IPS DF 6.9 (cell line): ENCODE data around the gene KCNRG.

Experiments used
- DNase-seq: peaks from one replicate; pipeline ENCODE4 v3.0.0-alpha.2; 2013; ENCODE audit warnings: low read depth, low spot score
- H3K27ac ChIP-seq: one replicate; pipeline ENCODE4 v1.5.1; 2013; ENCODE audit warnings: low read length, control low read depth
- H3K27me3 ChIP-seq: 2 replicates; pipeline ENCODE4 v1.6.1; 2013; ENCODE audit warnings: mild to moderate bottlenecking, low read length; ENCODE audit not compliant: control insufficient read depth, insufficient read depth
- H3K36me3 ChIP-seq: 2 replicates; pipeline ENCODE4 v1.6.1; 2013; ENCODE audit warnings: low read length; ENCODE audit not compliant: control insufficient read depth, insufficient read depth
- H3K4me1 ChIP-seq: 2 replicates; pipeline ENCODE4 v1.6.1; 2013; ENCODE audit warnings: low read length; ENCODE audit not compliant: control insufficient read depth, insufficient read depth
- H3K4me3 ChIP-seq: 2 replicates; pipeline ENCODE4 v1.5.1; 2013; ENCODE audit warnings: mild to moderate bottlenecking, low read length
- H3K9me3 ChIP-seq: 2 replicates; pipeline ENCODE4 v1.6.1; 2013; ENCODE audit warnings: low read length, inconsistent platforms; ENCODE audit not compliant: control insufficient read depth, insufficient read depth
- WGBS: extraction: QIAGEN DNeasy Blood & Tissue Kit; methylation state at CpG from one replicate; pipeline ENCODE4 v1.1.7; 2013; ENCODE audit warnings: mixed read lengths, missing lambda C conversion rate; ENCODE audit not compliant: insufficient read length, insufficient coverage; 5-methylcytosine and 5-hydroxymethylcytosine counted together

The KCNRG gene

DNA sequence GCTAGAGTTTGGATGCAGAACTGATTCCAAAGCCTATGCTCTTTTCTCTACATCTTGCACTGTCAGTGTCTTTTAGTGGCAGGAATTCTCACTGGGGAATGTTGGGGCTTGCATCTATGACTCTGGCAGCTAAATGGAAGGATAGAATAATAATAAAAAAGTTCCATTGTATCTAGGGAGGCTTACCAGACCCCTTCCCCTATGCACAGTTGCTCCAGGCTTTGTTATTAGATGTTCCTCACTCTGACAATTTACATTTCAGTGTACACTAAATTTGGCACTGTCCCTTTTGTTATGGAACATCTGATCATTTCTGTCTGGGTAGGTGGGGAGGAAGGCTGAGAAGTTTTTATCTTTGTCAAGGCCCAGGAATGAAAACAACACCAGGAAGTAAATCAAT lies 22.1 kb upstream of the KCNRG start:
- no peak overlapping the region for H3K27ac ChIP-seq
- H3K36me3 ChIP-seq: no peaks in the 10 kb centered on the region
- no peaks in the 10 kb centered on the region for H3K4me1 ChIP-seq
- H3K9me3 ChIP-seq: no peaks in the 10 kb centered on the region
- no peak for DNase-seq
- no peak overlapping the region for H3K4me3 ChIP-seq
- H3K27me3 ChIP-seq: no peaks in the 10 kb centered on the region

GRCh38 chr13:49993666-49994065 lies 21.6 kb upstream of the KCNRG start:
- no peaks in the 10 kb centered on the region for H3K4me1 ChIP-seq
- H3K27ac ChIP-seq: no peak overlapping the region
- no peaks in the 10 kb centered on the region for H3K9me3 ChIP-seq
- DNase-seq: no peak
- no CpG with 5 or more reads among the region's 5 CpGs for WGBS
- no peaks in the 10 kb centered on the region for H3K27me3 ChIP-seq
- H3K36me3 ChIP-seq: no peaks in the 10 kb centered on the region
- no peak overlapping the region for H3K4me3 ChIP-seq

- Histone ChIP-seq H3K27me3 (no peaks in the 10 kb centered on the region), H3K4me1 (no peaks in the 10 kb centered on the region), H3K36me3 (no peaks in the 10 kb centered on the region), H3K4me3 (peak overlapping the region; percentile 75; the same call in 1 of the 2 replicates), H3K9me3 (no peaks in the 10 kb centered on the region), H3K27ac (no peak overlapping the region)
- DNase-seq: no peak
- no CpG with 5 or more reads among the region's 14 CpGs for WGBS
These were observed 19.6 kb upstream of the KCNRG start for GRCh38 chr13:49995625-49996101.

GRCh38 chr13:49996161-49996915 lies 18.9 kb upstream of the KCNRG start:
- H3K9me3 ChIP-seq: no peaks in the 10 kb centered on the region
- H3K27ac ChIP-seq: no peak overlapping the region
- DNase-seq: no peak
- H3K36me3 ChIP-seq: no peaks in the 10 kb centered on the region
- no CpG with 5 or more reads among the region's 68 CpGs for WGBS
- H3K27me3 ChIP-seq: no peaks in the 10 kb centered on the region
- peak overlapping the region; percentile 75 for H3K4me3 ChIP-seq
- no peaks in the 10 kb centered on the region for H3K4me1 ChIP-seq

GRCh38 chr13:49996951-49997895 lies 18.0 kb upstream of the KCNRG start, which contains the start of gene TRIM13:
Gene TRIM13, plus strand, starts transcription at chr13:49997042. Its CDS starts 14,899 bp downstream, at chr13:50011941.
- H3K36me3 ChIP-seq: no peaks in the 10 kb centered on the region
- no peaks in the 10 kb centered on the region for H3K4me1 ChIP-seq
- H3K27me3 ChIP-seq: no peaks in the 10 kb centered on the region
- H3K4me3 ChIP-seq: peak within 1 kb of the TSS; percentile 99
- no peaks in the 10 kb centered on the region for H3K9me3 ChIP-seq
- no peak within 1 kb of the TSS for H3K27ac ChIP-seq
- WGBS: no CpG with 5 or more reads among the region's 56 CpGs
- DNase-seq: peak; percentile 60

DNA sequence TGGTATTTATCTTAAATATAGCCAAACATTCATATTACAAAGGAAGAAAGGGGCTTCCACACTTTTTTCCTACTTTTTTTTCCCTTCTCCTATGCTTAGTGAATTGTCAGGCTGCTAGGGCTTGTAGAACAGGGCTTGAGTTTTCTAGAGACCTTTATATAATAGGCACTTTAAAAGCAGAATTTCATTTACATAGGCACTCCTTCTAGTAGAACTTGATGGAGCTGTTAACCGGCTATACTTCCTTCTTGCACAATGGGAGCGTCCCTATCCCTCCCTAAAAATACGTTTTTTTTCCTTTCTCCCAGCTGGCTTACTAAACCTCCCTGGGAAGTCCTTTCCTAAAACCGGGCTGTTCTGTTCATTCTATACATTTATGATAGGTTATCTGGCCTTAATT lies 17.3 kb upstream of the KCNRG start:
- H3K27me3 ChIP-seq: no peaks in the 10 kb centered on the region
- H3K4me1 ChIP-seq: no peaks in the 10 kb centered on the region
- H3K36me3 ChIP-seq: no peaks in the 10 kb centered on the region; the same call in 1 of the 2 replicates
- no CpG with 5 or more reads among the region's 4 CpGs for whole genome bisulfite sequencing
- no peaks in the 10 kb centered on the region for H3K9me3 ChIP-seq
- peak overlapping the region; percentile 16; the same call in 1 of the 2 replicates for H3K4me3 ChIP-seq
- DNase-seq: no peak
- no peak overlapping the region for H3K27ac ChIP-seq

GRCh38 chr13:49998714-49999624 lies 16.3 kb upstream of the KCNRG start:
- Histone ChIP-seq H3K4me3 (peak overlapping the region; percentile 23; the same call in 1 of the 2 replicates), H3K27ac (no peak overlapping the region), H3K36me3 (no peaks in the 10 kb centered on the region; the same call in 1 of the 2 replicates), H3K4me1 (no peaks in the 10 kb centered on the region), H3K27me3 (no peaks in the 10 kb centered on the region), H3K9me3 (no peaks in the 10 kb centered on the region)
- WGBS: no CpG with 5 or more reads among the region's 22 CpGs
- DNase-seq: peak; percentile 61

DNA sequence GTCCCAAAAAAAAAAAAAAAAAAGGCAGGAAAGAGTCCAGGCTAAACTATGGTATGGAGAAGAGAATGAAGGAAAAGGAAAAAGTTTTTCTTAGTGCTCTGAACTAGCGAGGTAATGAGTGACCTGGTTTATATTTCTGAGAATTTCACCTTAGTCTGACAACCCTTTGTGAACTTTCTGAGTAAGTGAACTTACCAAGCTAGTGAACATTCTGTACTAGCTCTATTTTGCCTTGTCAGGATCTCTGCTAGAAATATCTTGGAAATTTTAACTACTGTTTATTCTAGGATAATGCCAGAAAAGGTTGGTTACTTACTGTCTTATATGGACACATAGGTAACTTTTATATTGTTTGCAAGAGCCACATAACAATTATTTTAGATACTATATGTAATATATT lies 14.0 kb upstream of the KCNRG start:
- Histone ChIP-seq H3K4me3 (no peak overlapping the region), H3K4me1 (no peaks in the 10 kb centered on the region), H3K9me3 (no peaks in the 10 kb centered on the region), H3K36me3 (no peaks in the 10 kb centered on the region; the same call in 1 of the 2 replicates), H3K27me3 (no peaks in the 10 kb centered on the region), H3K27ac (no peak overlapping the region)
- WGBS: no CpG with 5 or more reads among the region's 1 CpG
- no peak for DNase-seq

- H3K27ac ChIP-seq: no peak overlapping the region
- no peaks in the 10 kb centered on the region for H3K9me3 ChIP-seq
- no peaks in the 10 kb centered on the region for H3K27me3 ChIP-seq
- DNase-seq: no peak
- no peaks in the 10 kb centered on the region; the same call in 1 of the 2 replicates for H3K36me3 ChIP-seq
- no peak overlapping the region for H3K4me3 ChIP-seq
- no peaks in the 10 kb centered on the region for H3K4me1 ChIP-seq
- no CpG with 5 or more reads among the region's 7 CpGs for WGBS
These were observed 8.7 kb upstream of the KCNRG start for GRCh38 chr13:50006426-50007135.
